CD14-positive monocyte (primary cell): ENCODE data around the gene PSMD13. TPM values are rescaled to one million over a fixed set of nuclear protein-coding genes. Genes with fewer than 3 reads are reported as not detected.

ENCODE experiments used
- DNase-seq, 3 donors: peaks; one replicate each; pipeline ENCODE4 v3.0.0-alpha.2; 2011 to 2022
- H2AFZ ChIP-seq: 2 replicates; pipeline ENCODE4 v1.6.0; 2012; ENCODE audit warnings: mild to moderate bottlenecking, low read depth, low read length, inconsistent platforms; ENCODE audit not compliant: insufficient read depth, poor library complexity, severe bottlenecking
- H3K27ac ChIP-seq, 2 donors: 1 replicate in 1 of 2; 2 replicates in 1 of 2; pipeline ENCODE4 v1.5.1; 2012 to 2013; ENCODE audit warnings: low read length in 2 of 2, control low read depth in 1 of 2, inconsistent platforms in 1 of 2, low read depth in 1 of 2, mild to moderate bottlenecking in 1 of 2
- H3K27me3 ChIP-seq, 2 donors: one replicate each; pipeline versions ENCODE4 v1.6.0 to v1.6.1; 2011 to 2013; ENCODE audit warnings: low read length in 2 of 2; ENCODE audit not compliant: control insufficient read depth in 2 of 2, insufficient read depth in 2 of 2
- H3K36me3 ChIP-seq, 2 donors: replicated peaks in 1 of 2; 1 replicate in 1 of 2; 2 replicates in 1 of 2; pipeline versions ENCODE4 v1.5.1 to v1.6.1; 2012 to 2013; ENCODE audit warnings: low read length in 2 of 2, control low read depth in 1 of 2, inconsistent platforms in 1 of 2, mild to moderate bottlenecking in 1 of 2; ENCODE audit not compliant: insufficient read depth in 2 of 2, control insufficient read depth in 1 of 2
- H3K4me1 ChIP-seq, 2 donors: 1 replicate in 1 of 2; 2 replicates in 1 of 2; pipeline versions ENCODE4 v1.5.1 to v1.6.1; 2012 to 2013; ENCODE audit warnings: low read length in 2 of 2, control low read depth in 1 of 2, inconsistent platforms in 1 of 2, mild to moderate bottlenecking in 1 of 2, moderate library complexity in 1 of 2; ENCODE audit not compliant: insufficient read depth in 2 of 2, control insufficient read depth in 1 of 2
- H3K4me2 ChIP-seq: replicated peaks from 2 replicates; pipeline ENCODE3; 2012; ENCODE audit warnings: low read length, moderate library complexity, mild to moderate bottlenecking; ENCODE audit not compliant: poor library complexity, severe bottlenecking; ENCODE audit errors: extremely low read depth
- H3K4me3 ChIP-seq, 3 experiments: fragments of 200-600 bp in 1 of 3; sonication (generic) in 1 of 3; replicated peaks in 1 of 3; 1 replicate in 2 of 3; 2 replicates in 1 of 3; pipeline ENCODE4 v1.5.1; 2011 to 2013; ENCODE audit warnings: low read length in 3 of 3, mild to moderate bottlenecking in 3 of 3, control low read depth in 2 of 3, low read depth in 2 of 3, inconsistent platforms in 1 of 3, moderate library complexity in 1 of 3
- H3K79me2 ChIP-seq: 2 replicates; pipeline ENCODE4 v1.6.0; 2012; ENCODE audit warnings: mild to moderate bottlenecking, control low read depth, inconsistent platforms, low read length, moderate library complexity; ENCODE audit not compliant: insufficient read depth
- H3K9ac ChIP-seq: 2 replicates; pipeline ENCODE4 v1.6.0; 2017; ENCODE audit warnings: low read length, mild to moderate bottlenecking; ENCODE audit not compliant: insufficient read depth, poor library complexity, severe bottlenecking
- H3K9me3 ChIP-seq, 2 donors: replicated peaks in 1 of 2; 1 replicate in 1 of 2; 2 replicates in 1 of 2; pipeline versions ENCODE4 v1.5.1 to v1.6.1; 2012 to 2013; ENCODE audit warnings: low read length in 2 of 2, control low read depth in 1 of 2; ENCODE audit not compliant: control insufficient read depth in 1 of 2, insufficient read depth in 1 of 2
- H4K20me1 ChIP-seq: 2 replicates; pipeline ENCODE4 v1.6.0; 2012; ENCODE audit warnings: mild to moderate bottlenecking, low read length, control low read depth, moderate library complexity; ENCODE audit not compliant: insufficient read depth
- H3K27ac Mint-ChIP-seq, 7 donors: one replicate each; pipeline ENCODE4 v1.8.0; 2020; ENCODE audit warnings: mild to moderate bottlenecking in 7 of 7, mixed read lengths in 7 of 7, moderate library complexity in 6 of 7, inconsistent platforms in 2 of 7
- H3K27me3 Mint-ChIP-seq, 3 donors: one replicate each; pipeline ENCODE4 v1.8.0; 2021 to 2022; ENCODE audit warnings: low read depth in 3 of 3, mild to moderate bottlenecking in 3 of 3, mixed read lengths in 3 of 3, moderate library complexity in 3 of 3, inconsistent platforms in 1 of 3
- H3K36me3 Mint-ChIP-seq, 2 donors: one replicate each; pipeline ENCODE4 v1.8.0; 2020; ENCODE audit warnings: mixed read lengths in 2 of 2, inconsistent platforms in 1 of 2, mild to moderate bottlenecking in 1 of 2
- H3K4me1 Mint-ChIP-seq: one replicate; pipeline ENCODE4 v1.8.0; 2020; ENCODE audit warnings: mild to moderate bottlenecking, mixed read lengths
- H3K4me3 Mint-ChIP-seq, 2 donors: one replicate each; pipeline ENCODE4 v1.8.0; 2020; ENCODE audit warnings: mild to moderate bottlenecking in 2 of 2, mixed read lengths in 2 of 2, moderate library complexity in 1 of 2
- H3K9me3 Mint-ChIP-seq, 7 donors: one replicate each; pipeline ENCODE4 v1.8.0; 2020 to 2022; ENCODE audit warnings: mixed read lengths in 7 of 7, mild to moderate bottlenecking in 6 of 7, moderate library complexity in 6 of 7, inconsistent platforms in 2 of 7
- WGBS: methylation state at CpG from one replicate; pipeline ENCODE4 v1.1.5; 2013; ENCODE audit warnings: missing lambda C conversion rate; ENCODE audit not compliant: insufficient coverage; 5-methylcytosine and 5-hydroxymethylcytosine counted together
- intact Hi-C, 2 donors: fragments of 100-400 bp; cut with micrococcal nuclease; formaldehyde crosslinking; loops; one replicate each; pipeline versions ENCODE4 v1.15.0 to v1.15.1; 2023
- polyA plus RNA-seq, 3 donors: library from polyadenylated mRNA; depleted of rRNA in 1 of 3; unstranded in 2 of 3; stranded (reverse) in 1 of 3; fragments of 300-500 nt in 2 of 3; fragments of >200 nt in 1 of 3; fragmentation: Illumina TruSeq in 2 of 3; gene quantifications; 1 replicate in 2 of 3; 2 replicates in 1 of 3; pipeline ENCODE4 v1.2.3, GENCODE V29; 2012 to 2021
- TF ChIP-seq, protein P1 (sequence below): fragments of 200-600 bp; IDR thresholded peaks from one replicate; pipeline ENCODE4 v1.8.0; 2022; ENCODE audit warnings: antibody characterized with exemption, mild to moderate bottlenecking

Gene PSMD13
- polyA plus RNA-seq, 3 donors = 136 to 272 (median 218) TPM

DNA sequence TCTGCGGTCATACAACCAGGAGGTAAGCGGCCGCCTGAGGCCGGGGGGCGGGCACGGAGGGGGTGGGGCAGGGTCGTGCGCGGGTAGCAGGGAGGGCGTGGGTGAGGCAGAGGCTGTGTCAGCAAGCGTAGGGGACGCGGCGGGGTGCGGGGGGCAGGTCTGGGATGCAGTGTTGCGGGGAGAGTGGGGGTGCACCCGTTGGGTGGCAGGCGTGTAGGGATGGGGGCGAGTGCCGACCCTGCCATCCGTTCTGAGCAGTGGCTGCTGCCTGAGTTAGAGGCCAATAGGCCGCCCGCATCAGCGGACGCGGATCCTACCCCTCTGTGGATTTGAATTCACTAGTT, 27.9 kb upstream of the PSMD13 start:
- DNase-seq = no peak
- peak overlapping the region; percentile 97 to 98 for H3K4me3 Mint-ChIP-seq
- H3K4me1 ChIP-seq = peaks cover 29 to 45% of the 10 kb centered on the region in 2 donors
- H3K4me3 ChIP-seq = peak overlapping the region; percentile 69 to 98 (median 81)
- H3K27me3 ChIP-seq = no peaks in the 10 kb centered on the region
- peaks cover 0 to 4% (median 2%) of the 10 kb centered on the region in 3 donors for H3K27me3 Mint-ChIP-seq
- peak overlapping the region; percentile 86 for H3K4me2 ChIP-seq
- H3K4me1 Mint-ChIP-seq = peaks cover 37% of the 10 kb centered on the region
- intact Hi-C loops = loop anchor here in 1 of 2 donors (2.0 to 10.0 kb wide), 3 partner anchors 58 to 296 kb away; partner anchors contain the start of gene RNH1
- TF ChIP-seq, protein P1, sequence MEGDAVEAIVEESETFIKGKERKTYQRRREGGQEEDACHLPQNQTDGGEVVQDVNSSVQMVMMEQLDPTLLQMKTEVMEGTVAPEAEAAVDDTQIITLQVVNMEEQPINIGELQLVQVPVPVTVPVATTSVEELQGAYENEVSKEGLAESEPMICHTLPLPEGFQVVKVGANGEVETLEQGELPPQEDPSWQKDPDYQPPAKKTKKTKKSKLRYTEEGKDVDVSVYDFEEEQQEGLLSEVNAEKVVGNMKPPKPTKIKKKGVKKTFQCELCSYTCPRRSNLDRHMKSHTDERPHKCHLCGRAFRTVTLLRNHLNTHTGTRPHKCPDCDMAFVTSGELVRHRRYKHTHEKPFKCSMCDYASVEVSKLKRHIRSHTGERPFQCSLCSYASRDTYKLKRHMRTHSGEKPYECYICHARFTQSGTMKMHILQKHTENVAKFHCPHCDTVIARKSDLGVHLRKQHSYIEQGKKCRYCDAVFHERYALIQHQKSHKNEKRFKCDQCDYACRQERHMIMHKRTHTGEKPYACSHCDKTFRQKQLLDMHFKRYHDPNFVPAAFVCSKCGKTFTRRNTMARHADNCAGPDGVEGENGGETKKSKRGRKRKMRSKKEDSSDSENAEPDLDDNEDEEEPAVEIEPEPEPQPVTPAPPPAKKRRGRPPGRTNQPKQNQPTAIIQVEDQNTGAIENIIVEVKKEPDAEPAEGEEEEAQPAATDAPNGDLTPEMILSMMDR = no peak
- H3K27ac ChIP-seq = peak overlapping the region in 1 of 2 donors; percentile 100
- H3K36me3 ChIP-seq = peaks cover 56 to 66% of the 10 kb centered on the region in 2 donors
- H4K20me1 ChIP-seq = peaks cover 63% of the 10 kb centered on the region
- H3K9ac ChIP-seq = peak overlapping the region; percentile 98
- peaks cover 57 to 64% of the 10 kb centered on the region in 2 donors for H3K36me3 Mint-ChIP-seq
- no peaks in the 10 kb centered on the region for H3K9me3 ChIP-seq
- H3K79me2 ChIP-seq = peaks cover 59% of the 10 kb centered on the region
- under 1% methylated on average over 19 of the region's 26 CpGs for WGBS
- H3K27ac Mint-ChIP-seq = peak overlapping the region; percentile 53 to 100 (median 86)
- no peaks in the 10 kb centered on the region for H3K9me3 Mint-ChIP-seq
- peak overlapping the region; percentile 62 for H2AFZ ChIP-seq

DNA sequence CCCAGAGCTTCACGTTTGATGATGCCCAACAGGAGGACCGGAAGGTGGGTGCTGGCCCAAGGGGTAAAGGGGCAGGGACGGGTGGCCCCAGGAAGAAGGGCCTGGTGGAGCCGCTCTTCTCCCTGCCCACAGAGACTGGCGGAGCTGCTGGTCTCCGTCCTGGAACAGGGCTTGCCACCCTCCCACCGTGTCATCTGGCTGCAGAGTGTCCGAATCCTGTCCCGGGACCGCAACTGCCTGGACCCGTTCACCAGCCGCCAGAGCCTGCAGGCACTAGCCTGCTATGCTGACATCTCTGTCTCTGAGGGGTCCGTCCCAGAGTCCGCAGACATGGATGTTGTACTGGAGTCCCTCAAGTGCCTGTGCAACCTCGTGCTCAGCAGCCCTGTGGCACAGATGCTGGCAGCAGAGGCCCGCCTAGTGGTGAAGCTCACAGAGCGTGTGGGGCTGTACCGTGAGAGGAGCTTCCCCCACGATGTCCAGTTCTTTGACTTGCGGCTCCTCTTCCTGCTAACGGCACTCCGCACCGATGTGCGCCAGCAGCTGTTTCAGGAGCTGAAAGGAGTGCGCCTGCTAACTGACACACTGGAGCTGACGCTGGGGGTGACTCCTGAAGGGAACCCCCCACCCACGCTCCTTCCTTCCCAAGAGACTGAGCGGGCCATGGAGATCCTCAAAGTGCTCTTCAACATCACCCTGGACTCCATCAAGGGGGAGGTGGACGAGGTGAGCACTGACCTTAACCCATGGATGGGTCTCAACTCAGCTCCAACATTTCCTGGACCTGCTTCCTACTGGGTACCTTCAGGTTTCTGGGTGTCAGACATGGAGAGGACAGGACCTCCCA, 27.3 kb upstream of the PSMD13 start:
- H3K4me3 ChIP-seq = peak overlapping the region; percentile 69 to 98 (median 81)
- Mint-ChIP-seq H3K4me1 (peaks cover 36% of the 10 kb centered on the region), H3K4me3 (peak overlapping the region; percentile 97 to 98), H3K27ac (peak overlapping the region; percentile 53 to 100 (median 84)), H3K36me3 (peaks cover 57 to 66% of the 10 kb centered on the region in 2 donors), H3K9me3 (no peaks in the 10 kb centered on the region), H3K27me3 (peaks cover 0 to 4% (median 2%) of the 10 kb centered on the region in 3 donors)
- peak overlapping the region in 1 of 2 donors; percentile 100 for H3K27ac ChIP-seq
- peaks cover 61% of the 10 kb centered on the region for H4K20me1 ChIP-seq
- peak overlapping the region; percentile 98 for H3K9ac ChIP-seq
- intact Hi-C loops = loop anchor here in 1 of 2 donors (2.0 to 10.0 kb wide), 3 partner anchors 58 to 295 kb away; partner anchors contain the start of gene RNH1
- peaks cover 59 to 66% of the 10 kb centered on the region in 2 donors for H3K36me3 ChIP-seq
- H3K27me3 ChIP-seq = no peaks in the 10 kb centered on the region
- peak in 1 of 3 donors; percentile 13 for DNase-seq
- H3K79me2 ChIP-seq = peaks cover 54% of the 10 kb centered on the region
- WGBS = 59% methylated on average over 27 of the region's 29 CpGs
- no peaks in the 10 kb centered on the region for H3K9me3 ChIP-seq
- peak overlapping the region; percentile 62 for H2AFZ ChIP-seq
- TF ChIP-seq, protein P1 = no peak
- peak overlapping the region; percentile 86 for H3K4me2 ChIP-seq
- H3K4me1 ChIP-seq = peaks cover 29 to 45% of the 10 kb centered on the region in 2 donors
